ENCODE measurements around the gene MBOAT1. TPM values are rescaled to one million over a fixed set of nuclear protein-coding genes. Genes with fewer than 3 reads are reported as not detected.
A peak's percentile ranks its signal among the peaks of the same experiment; 100 is the strongest.

MBOAT1 gene
- not detected in 2 replicates for total RNA-seq (2016; rRNA removed; fragmentation: Illumina TruSeq; extraction: Trizol)
- not detected in 2 replicates for total RNA-seq (2016; cell fraction: cytosol; rRNA removed; fragmentation: Illumina TruSeq; extraction: Trizol; ENCODE audit: low read depth)
- total RNA-seq (2016; cell fraction: insoluble cytoplasmic fraction; rRNA removed; fragmentation: Illumina TruSeq; extraction: Trizol): 0.06 TPM in 1 of 2 replicates, not detected in the other
- total RNA-seq (2016; cell fraction: membrane; rRNA removed; fragmentation: Illumina TruSeq; extraction: Trizol): not detected in 2 replicates
- not detected in 2 replicates for total RNA-seq (2016; cell fraction: nucleus; rRNA removed; fragmentation: Illumina TruSeq; extraction: Trizol)
- polyA plus RNA-seq (2011; rRNA removed): 0.04 TPM in 1 of 2 replicates, not detected in the other
- not detected in 2 replicates for polyA plus RNA-seq (2011; cell fraction: cytosol; rRNA removed)
- not detected in 2 replicates for polyA plus RNA-seq (2011; cell fraction: nucleus; rRNA removed)
- not detected in 2 replicates for polyA plus RNA-seq (2012)
- not detected in 2 replicates for polyA plus RNA-seq (2016; cell fraction: cytosol; fragmentation: Illumina TruSeq; extraction: Trizol; ENCODE audit: low read depth)
- polyA plus RNA-seq (2016; cell fraction: insoluble cytoplasmic fraction; fragmentation: Illumina TruSeq; extraction: Trizol; ENCODE audit: low read depth): not detected in 2 replicates
- not detected in 2 replicates for polyA plus RNA-seq (2016; cell fraction: membrane; fragmentation: Illumina TruSeq; extraction: Trizol; ENCODE audit: low read depth)
- polyA plus RNA-seq (2016; cell fraction: nucleus; fragmentation: Illumina TruSeq; extraction: Trizol; ENCODE audit: insufficient read depth, low read depth): not detected in 2 replicates
- 13.9 TPM in 1 of 2 replicates, not detected in the other for polyA minus RNA-seq (2011; rRNA and poly(A)+ RNA removed; ENCODE audit: low replicate concordance)
- not detected in 2 replicates for polyA minus RNA-seq (2011; cell fraction: cytosol; rRNA and poly(A)+ RNA removed)
- polyA minus RNA-seq (2011; cell fraction: nucleus; rRNA and poly(A)+ RNA removed): not detected in 2 replicates
- percentile 7 among the genes with signal in this experiment for Bru-seq, nascent RNA
- percentile 8 among the genes with signal in this experiment for BruChase-seq, experiment 1, labeled RNA remaining after a 6-hour chase
- percentile 10 among the genes with signal in this experiment for BruChase-seq, experiment 2, labeled RNA remaining after a 2-hour chase
- long read RNA-seq, experiment 1: 0 reads
- long read RNA-seq, experiment 2: 0 reads

DNA sequence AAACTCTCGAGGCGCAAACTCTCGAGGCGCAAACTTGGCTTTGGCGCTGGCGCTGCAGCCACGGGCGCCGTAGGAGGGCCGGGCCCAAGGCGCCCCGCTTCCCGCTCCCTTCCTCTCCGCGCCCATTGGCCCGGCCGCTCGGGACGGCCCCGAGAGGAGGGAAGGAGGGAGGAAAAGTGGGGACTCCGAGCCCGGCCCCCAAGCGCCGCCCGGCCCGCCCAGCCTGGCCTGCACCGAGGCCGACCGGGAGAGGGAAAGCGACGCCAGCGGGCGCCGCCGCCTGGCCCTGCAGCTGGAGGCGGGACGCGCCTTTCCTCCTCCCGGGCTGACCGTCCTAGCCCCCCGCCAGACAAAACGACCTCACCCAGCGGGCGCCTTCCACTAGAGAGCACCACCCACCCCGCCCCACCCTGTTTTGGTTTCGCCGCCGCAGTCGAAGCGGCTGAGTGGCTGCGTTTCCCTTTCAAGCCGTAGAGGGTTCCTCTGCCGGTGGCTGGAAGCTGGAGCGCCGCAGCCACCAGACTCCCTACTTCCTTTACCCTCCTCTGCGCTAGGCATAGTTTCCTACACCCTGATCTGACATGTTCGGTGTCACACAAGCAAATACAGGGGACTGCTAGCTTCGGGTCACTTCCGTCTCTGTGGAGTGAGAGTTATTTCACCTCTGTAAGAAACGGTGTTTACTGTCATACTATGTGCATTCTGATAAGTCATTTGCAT, at the start of gene MBOAT1:
TSS of gene MBOAT1 (minus strand) at position 78 of the 720 bp plus-strand sequence. CDS start 235 bp downstream, outside the sequence.
- Histone ChIP-seq H4K20me1 (ENCODE audit: insufficient read depth, low read length) (no peaks in the 10 kb centered on the region), H3K4me2 (ENCODE audit: low read depth, low read length) (peak within 1 kb of the TSS; percentile 79), H3K36me3 (replicated peaks in 1 of 2; ENCODE audit: control insufficient read depth in 1 of 2, insufficient read depth in 2 of 2, low read length in 2 of 2) (no peaks in the 10 kb centered on the region), H3K4me3 (replicated peaks in 1 of 3; ENCODE audit: insufficient read depth in 1 of 3, low read depth in 2 of 3, low read length in 3 of 3) (peak within 1 kb of the TSS; percentile 44 to 69 (median 66)), H3K4me1 (ENCODE audit: insufficient read depth, low read length) (peaks cover 9% of the 10 kb centered on the region), H2AFZ (ENCODE audit: low read length) (peak within 1 kb of the TSS; percentile 75), H3K27ac (ENCODE audit: extremely low read length, insufficient read depth, low read length) (no peak within 1 kb of the TSS), H3K79me2 (ENCODE audit: insufficient read depth, low read length) (no peaks in the 10 kb centered on the region), H3K9me3 (ENCODE audit: low read length) (no peaks in the 10 kb centered on the region), H3K9ac (ENCODE audit: insufficient read depth, low read depth, low read length) (0 out of 2 replicates have a peak within 1 kb of the TSS, but pooled peaks have one; percentile 10), H3K27me3 (ENCODE audit: control insufficient read depth in 1 of 2, insufficient read depth in 2 of 2, low read length in 2 of 2) (peaks cover 3 to 31% of the 10 kb centered on the region in 2 experiments; a peak in 4 of 5 replicates)
- ChIA-PET POLR2A (interaction anchor here (0.7 kb wide), 1 partner anchor 733 kb away, joined by 5 read pairs; no protein-coding TSS in a partner anchor), CTCF (ENCODE audit: low intra/inter-chr PET ratio, low total read pairs) (no interaction called here)
- intact Hi-C loops (cut with micrococcal nuclease; ENCODE audit: unreplicated experiment): no loop called here
- 6% methylated on average over 16 of the region's 60 CpGs for WGBS (ENCODE audit: low lambda C conversion rate)
- no TSS peak for BruUV-seq (replicated peaks)
- in situ Hi-C loops (cut with HindIII; ENCODE audit: extremely low pct_ligation_motif_present, low pct_unique_long_range_greater_than_20kb): no loop called here
- peak; percentile 38 for DNase-seq (ENCODE audit: low spot score)
- FAIRE-seq: peak; percentile 66
- ATAC-seq: peak; percentile 95
- no peak for TF ChIP-seq RBM22 (optimal IDR thresholded peaks at IDR 0.05; ENCODE audit: low read length)
- 0 out of 2 replicates have a peak, but pooled peaks have one; percentile 20 for TF ChIP-seq ZFP90 (CRISPR knock-in tag; IDR thresholded peaks at IDR 0.05; ENCODE audit: borderline replicate concordance)
- TF ChIP-seq RFXAP (CRISPR knock-in tag; IDR thresholded peaks at IDR 0.05; ENCODE audit: borderline replicate concordance): 0 out of 2 replicates have a peak, but pooled peaks have one; percentile 43
- TF ChIP-seq SMAD3 (CRISPR knock-in tag; IDR thresholded peaks at IDR 0.05): no peak
- TF ChIP-seq ZNF3 (CRISPR knock-in tag; IDR thresholded peaks at IDR 0.05): no peak
- TF ChIP-seq, protein P1, sequence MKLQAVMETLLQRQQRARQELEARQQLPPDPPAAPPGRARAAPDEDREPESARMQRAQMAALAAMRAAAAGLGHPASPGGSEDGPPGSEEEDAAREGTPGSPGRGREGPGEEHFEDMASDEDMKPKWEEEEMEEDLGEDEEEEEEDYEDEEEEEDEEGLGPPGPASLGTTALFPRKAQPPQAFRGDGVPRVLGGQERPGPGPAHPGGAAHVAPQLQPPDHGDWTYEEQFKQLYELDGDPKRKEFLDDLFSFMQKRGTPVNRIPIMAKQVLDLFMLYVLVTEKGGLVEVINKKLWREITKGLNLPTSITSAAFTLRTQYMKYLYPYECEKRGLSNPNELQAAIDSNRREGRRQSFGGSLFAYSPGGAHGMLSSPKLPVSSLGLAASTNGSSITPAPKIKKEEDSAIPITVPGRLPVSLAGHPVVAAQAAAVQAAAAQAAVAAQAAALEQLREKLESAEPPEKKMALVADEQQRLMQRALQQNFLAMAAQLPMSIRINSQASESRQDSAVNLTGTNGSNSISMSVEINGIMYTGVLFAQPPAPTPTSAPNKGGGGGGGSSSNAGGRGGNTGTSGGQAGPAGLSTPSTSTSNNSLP (IDR thresholded peaks at IDR 0.05; ENCODE audit: low read depth, low read length): no peak
- 0 out of 3 replicates have a peak, but pooled peaks have one; percentile 11 for TF ChIP-seq MXI1 (IDR thresholded peaks at IDR 0.05; ENCODE audit: borderline replicate concordance, low read depth, low read length)
- TF ChIP-seq TBX2 (CRISPR knock-in tag; IDR thresholded peaks at IDR 0.05; ENCODE audit: borderline replicate concordance): peak; percentile 66; the same call in 1 of the 2 replicates
- no peak for TF ChIP-seq POLR2A (IDR thresholded peaks at IDR 0.05; ENCODE audit: insufficient read depth in 1 of 2, low read depth in 2 of 2, low read length in 2 of 2)
- TF ChIP-seq MAF1 (CRISPR knock-in tag; IDR thresholded peaks at IDR 0.05; ENCODE audit: borderline replicate concordance): no peak
- TF ChIP-seq ZNF710 (CRISPR knock-in tag; IDR thresholded peaks at IDR 0.05; ENCODE audit: borderline replicate concordance): 0 out of 2 replicates have a peak, but pooled peaks have one; percentile 48
- TF ChIP-seq KDM6A (CRISPR knock-in tag; IDR thresholded peaks at IDR 0.05; ENCODE audit: low read depth): no peak

Data from HepG2 (cell line).